ENCODE results near the gene YES1.
A peak's percentile ranks its signal among the peaks of the same experiment; 100 is the strongest.

Gene YES1

GRCh38 chr18:811892-812375 is at the start of gene YES1:
TSS of gene YES1 (minus strand) at chr18:812242. CDS start at chr18:756827, 55,415 bp downstream.
- no peak for TF ChIP-seq CTCF (conservative IDR thresholded peaks at IDR 0.05)

GRCh38 chr18:857986-858385 is 45.9 kb upstream of the YES1 start:
- no peak overlapping the region for H3K27ac ChIP-seq
- TF ChIP-seq CTCF (conservative IDR thresholded peaks at IDR 0.05), result no peak

More at GRCh38 chr18:811892-812375, at the start of gene YES1:
- H3K27ac ChIP-seq, result peak within 1 kb of the TSS; percentile 98

GRCh38 chr18:853471-853870 is 41.4 kb upstream of the YES1 start:
- no peak overlapping the region for H3K27ac ChIP-seq
- no peak for TF ChIP-seq CTCF (conservative IDR thresholded peaks at IDR 0.05)

GRCh38 chr18:850960-851359 is 38.9 kb upstream of the YES1 start:
- TF ChIP-seq CTCF (conservative IDR thresholded peaks at IDR 0.05), result no peak
- H3K27ac ChIP-seq, result no peak overlapping the region

GRCh38 chr18:849021-849420 is 37.0 kb upstream of the YES1 start:
- no peak for TF ChIP-seq CTCF (conservative IDR thresholded peaks at IDR 0.05)
- no peak overlapping the region for H3K27ac ChIP-seq

- no peak overlapping the region for H3K27ac ChIP-seq
- TF ChIP-seq CTCF (conservative IDR thresholded peaks at IDR 0.05), result no peak
Measured at GRCh38 chr18:848062-848861, 36.2 kb upstream of the YES1 start.

- no peak for TF ChIP-seq CTCF (conservative IDR thresholded peaks at IDR 0.05)
- H3K27ac ChIP-seq, result peak overlapping the region; percentile 57
Measured at GRCh38 chr18:845152-845819, 33.2 kb upstream of the YES1 start.

All from VCaP (cell line).